Measurements from ENCODE around the gene AGAP3. TPM values are rescaled to one million over a fixed set of nuclear protein-coding genes. Genes with fewer than 3 reads are reported as not detected.

AGAP3 gene
- total and polyA plus RNA-seq, 4 donors: 3.9 to 27.0 (median 17.6) TPM

DNA sequence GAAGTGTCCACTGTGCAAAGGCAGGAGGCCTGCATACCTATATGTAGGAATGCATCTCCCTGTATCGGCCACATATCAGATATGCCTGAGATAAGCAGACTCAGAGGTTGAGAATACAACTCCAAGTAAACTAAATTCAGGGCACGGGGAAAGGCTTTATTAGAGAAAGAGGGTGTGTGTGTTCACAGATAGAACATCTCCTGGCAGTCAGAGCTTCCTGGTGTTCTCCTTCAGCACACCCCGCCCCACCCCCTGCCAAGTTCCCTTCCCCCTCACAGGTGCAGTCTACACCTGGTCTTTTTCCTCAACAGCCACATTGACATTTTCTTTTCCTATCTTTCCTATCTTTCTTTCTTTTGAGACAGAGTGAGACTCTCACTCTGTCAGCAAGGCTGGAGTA is 64.1 kb downstream of the AGAP3 start:
- no peak overlapping the region for H3K27ac ChIP-seq (ENCODE audit: low read depth in 1 of 2, low read length in 2 of 2)
- no peak overlapping the region for H3K9ac ChIP-seq (ENCODE audit: low read depth in 1 of 2, low read length in 2 of 2)
- peaks cover 0 to 2% (median 0%) of the 10 kb centered on the region in 4 donors for H3K27me3 ChIP-seq (ENCODE audit: control insufficient read depth in 4 of 4, insufficient read depth in 4 of 4, low read length in 3 of 4)
- no peaks in the 10 kb centered on the region for H3K9me3 ChIP-seq (ENCODE audit: control insufficient read depth in 4 of 4, low read length in 3 of 4)
- WGBS: 50% methylated on average over 3 of the region's 3 CpGs
- no peak overlapping the region for H3K4me3 ChIP-seq (ENCODE audit: low read depth in 1 of 3, low read length in 3 of 3)
- TF ChIP-seq, protein P1, sequence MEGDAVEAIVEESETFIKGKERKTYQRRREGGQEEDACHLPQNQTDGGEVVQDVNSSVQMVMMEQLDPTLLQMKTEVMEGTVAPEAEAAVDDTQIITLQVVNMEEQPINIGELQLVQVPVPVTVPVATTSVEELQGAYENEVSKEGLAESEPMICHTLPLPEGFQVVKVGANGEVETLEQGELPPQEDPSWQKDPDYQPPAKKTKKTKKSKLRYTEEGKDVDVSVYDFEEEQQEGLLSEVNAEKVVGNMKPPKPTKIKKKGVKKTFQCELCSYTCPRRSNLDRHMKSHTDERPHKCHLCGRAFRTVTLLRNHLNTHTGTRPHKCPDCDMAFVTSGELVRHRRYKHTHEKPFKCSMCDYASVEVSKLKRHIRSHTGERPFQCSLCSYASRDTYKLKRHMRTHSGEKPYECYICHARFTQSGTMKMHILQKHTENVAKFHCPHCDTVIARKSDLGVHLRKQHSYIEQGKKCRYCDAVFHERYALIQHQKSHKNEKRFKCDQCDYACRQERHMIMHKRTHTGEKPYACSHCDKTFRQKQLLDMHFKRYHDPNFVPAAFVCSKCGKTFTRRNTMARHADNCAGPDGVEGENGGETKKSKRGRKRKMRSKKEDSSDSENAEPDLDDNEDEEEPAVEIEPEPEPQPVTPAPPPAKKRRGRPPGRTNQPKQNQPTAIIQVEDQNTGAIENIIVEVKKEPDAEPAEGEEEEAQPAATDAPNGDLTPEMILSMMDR (IDR thresholded peaks at IDR 0.05; ENCODE audit: low read depth, low read length, missing input control): no peak
- TF ChIP-seq HNF4G (IDR thresholded peaks at IDR 0.05) (no peak), HNF4A (conservative IDR thresholded peaks at IDR 0.05) (no peak), FOXA2 (IDR thresholded peaks at IDR 0.05) (no peak), NR2F2 (IDR thresholded peaks at IDR 0.05) (no peak), SP1 (IDR thresholded peaks at IDR 0.05) (no peak), EGR1 (IDR thresholded peaks at IDR 0.05; ENCODE audit: low read depth in 2 of 2) (no peak), TAF1 (conservative IDR thresholded peaks at IDR 0.05) (no peak), GABPA (IDR thresholded peaks at IDR 0.05 in 1 of 2, conservative IDR thresholded peaks at IDR 0.05 in 1 of 2) (no peak), JUND (IDR thresholded peaks at IDR 0.05) (no peak), RAD21 (IDR thresholded peaks at IDR 0.05) (no peak), YY1 (IDR thresholded peaks at IDR 0.05) (no peak), FOXA1 (IDR thresholded peaks at IDR 0.05) (no peak), RXRA (IDR thresholded peaks at IDR 0.05) (no peak)
- TF ChIP-seq, protein P2, sequence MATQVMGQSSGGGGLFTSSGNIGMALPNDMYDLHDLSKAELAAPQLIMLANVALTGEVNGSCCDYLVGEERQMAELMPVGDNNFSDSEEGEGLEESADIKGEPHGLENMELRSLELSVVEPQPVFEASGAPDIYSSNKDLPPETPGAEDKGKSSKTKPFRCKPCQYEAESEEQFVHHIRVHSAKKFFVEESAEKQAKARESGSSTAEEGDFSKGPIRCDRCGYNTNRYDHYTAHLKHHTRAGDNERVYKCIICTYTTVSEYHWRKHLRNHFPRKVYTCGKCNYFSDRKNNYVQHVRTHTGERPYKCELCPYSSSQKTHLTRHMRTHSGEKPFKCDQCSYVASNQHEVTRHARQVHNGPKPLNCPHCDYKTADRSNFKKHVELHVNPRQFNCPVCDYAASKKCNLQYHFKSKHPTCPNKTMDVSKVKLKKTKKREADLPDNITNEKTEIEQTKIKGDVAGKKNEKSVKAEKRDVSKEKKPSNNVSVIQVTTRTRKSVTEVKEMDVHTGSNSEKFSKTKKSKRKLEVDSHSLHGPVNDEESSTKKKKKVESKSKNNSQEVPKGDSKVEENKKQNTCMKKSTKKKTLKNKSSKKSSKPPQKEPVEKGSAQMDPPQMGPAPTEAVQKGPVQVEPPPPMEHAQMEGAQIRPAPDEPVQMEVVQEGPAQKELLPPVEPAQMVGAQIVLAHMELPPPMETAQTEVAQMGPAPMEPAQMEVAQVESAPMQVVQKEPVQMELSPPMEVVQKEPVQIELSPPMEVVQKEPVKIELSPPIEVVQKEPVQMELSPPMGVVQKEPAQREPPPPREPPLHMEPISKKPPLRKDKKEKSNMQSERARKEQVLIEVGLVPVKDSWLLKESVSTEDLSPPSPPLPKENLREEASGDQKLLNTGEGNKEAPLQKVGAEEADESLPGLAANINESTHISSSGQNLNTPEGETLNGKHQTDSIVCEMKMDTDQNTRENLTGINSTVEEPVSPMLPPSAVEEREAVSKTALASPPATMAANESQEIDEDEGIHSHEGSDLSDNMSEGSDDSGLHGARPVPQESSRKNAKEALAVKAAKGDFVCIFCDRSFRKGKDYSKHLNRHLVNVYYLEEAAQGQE (IDR thresholded peaks at IDR 0.05): no peak
- TF ChIP-seq, protein P3, sequence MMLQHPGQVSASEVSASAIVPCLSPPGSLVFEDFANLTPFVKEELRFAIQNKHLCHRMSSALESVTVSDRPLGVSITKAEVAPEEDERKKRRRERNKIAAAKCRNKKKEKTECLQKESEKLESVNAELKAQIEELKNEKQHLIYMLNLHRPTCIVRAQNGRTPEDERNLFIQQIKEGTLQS (IDR thresholded peaks at IDR 0.05): no peak
- TF ChIP-seq, protein P4, sequence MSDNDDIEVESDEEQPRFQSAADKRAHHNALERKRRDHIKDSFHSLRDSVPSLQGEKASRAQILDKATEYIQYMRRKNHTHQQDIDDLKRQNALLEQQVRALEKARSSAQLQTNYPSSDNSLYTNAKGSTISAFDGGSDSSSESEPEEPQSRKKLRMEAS (IDR thresholded peaks at IDR 0.05): no peak
- TF ChIP-seq, protein P5, sequence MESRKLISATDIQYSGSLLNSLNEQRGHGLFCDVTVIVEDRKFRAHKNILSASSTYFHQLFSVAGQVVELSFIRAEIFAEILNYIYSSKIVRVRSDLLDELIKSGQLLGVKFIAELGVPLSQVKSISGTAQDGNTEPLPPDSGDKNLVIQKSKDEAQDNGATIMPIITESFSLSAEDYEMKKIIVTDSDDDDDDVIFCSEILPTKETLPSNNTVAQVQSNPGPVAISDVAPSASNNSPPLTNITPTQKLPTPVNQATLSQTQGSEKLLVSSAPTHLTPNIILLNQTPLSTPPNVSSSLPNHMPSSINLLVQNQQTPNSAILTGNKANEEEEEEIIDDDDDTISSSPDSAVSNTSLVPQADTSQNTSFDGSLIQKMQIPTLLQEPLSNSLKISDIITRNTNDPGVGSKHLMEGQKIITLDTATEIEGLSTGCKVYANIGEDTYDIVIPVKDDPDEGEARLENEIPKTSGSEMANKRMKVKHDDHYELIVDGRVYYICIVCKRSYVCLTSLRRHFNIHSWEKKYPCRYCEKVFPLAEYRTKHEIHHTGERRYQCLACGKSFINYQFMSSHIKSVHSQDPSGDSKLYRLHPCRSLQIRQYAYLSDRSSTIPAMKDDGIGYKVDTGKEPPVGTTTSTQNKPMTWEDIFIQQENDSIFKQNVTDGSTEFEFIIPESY (IDR thresholded peaks at IDR 0.05): no peak
- DNase-seq (ENCODE audit: low spot score): no peak
- H3K36me3 ChIP-seq (ENCODE audit: control insufficient read depth in 4 of 4, insufficient read depth in 3 of 4, low read depth in 1 of 4, low read length in 3 of 4): no peaks in the 10 kb centered on the region
- H3K4me1 ChIP-seq (ENCODE audit: control insufficient read depth in 4 of 4, insufficient read depth in 4 of 4, low read length in 3 of 4): no peaks in the 10 kb centered on the region
